ENCODE results near the gene SLC12A8.

DNA sequence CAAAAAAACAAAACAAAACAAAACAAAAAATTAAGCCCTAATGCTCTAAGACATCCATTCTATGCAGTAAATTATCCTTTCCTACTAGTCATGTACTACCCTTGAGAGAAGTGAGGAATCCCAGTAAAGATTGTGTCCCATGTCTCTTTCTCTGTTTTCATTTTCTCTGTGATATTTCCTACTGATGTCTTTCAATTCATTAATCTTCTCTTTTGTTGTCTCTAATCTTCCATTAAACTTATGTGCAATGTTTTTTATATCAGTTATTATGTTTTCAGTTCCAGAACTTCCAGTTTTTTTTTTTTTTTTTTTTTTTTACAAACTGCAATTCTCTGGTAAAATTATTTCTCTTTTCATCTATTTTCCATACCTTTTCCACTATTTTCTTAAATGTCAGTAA is 44.1 kb upstream of the SLC12A8 start:
- TF ChIP-seq POLR2A (IDR thresholded peaks at IDR 0.05; ENCODE audit: low read depth, low read length) = no peak
- TF ChIP-seq POLR2AphosphoS5 (IDR thresholded peaks at IDR 0.05; ENCODE audit: low read depth, low read length) = no peak

Data from GM12892 (cell line).